ENCODE results near the gene MFAP4.

DNA sequence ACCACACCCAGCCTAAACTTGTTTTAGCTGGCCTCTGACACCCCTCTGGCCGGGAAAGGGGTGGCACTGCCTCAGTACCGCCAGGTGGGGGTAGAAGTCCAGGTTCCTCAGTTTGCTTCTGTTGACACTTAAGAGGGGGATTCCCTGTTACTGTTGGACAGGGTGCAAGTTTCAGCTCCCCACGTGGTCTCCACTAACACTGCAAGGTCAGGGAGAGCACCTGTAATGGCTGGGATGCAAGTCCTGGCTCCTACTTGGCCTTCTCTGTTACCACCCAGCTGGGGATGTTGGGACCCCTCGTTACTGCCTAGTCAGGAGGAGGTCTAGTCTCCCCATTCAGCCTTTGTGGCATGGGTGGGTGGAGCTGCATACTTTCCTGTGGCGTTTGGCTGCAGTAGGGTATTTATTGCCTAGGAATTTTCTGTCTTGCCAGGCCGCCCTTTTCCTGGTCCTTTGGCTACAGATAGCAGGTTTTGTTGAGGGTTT is 10.6 kb upstream of the MFAP4 start:
- no peak for TF ChIP-seq GABPA (IDR thresholded peaks at IDR 0.05 in 1 of 2, conservative IDR thresholded peaks at IDR 0.05 in 1 of 2)
- TF ChIP-seq, protein P1, sequence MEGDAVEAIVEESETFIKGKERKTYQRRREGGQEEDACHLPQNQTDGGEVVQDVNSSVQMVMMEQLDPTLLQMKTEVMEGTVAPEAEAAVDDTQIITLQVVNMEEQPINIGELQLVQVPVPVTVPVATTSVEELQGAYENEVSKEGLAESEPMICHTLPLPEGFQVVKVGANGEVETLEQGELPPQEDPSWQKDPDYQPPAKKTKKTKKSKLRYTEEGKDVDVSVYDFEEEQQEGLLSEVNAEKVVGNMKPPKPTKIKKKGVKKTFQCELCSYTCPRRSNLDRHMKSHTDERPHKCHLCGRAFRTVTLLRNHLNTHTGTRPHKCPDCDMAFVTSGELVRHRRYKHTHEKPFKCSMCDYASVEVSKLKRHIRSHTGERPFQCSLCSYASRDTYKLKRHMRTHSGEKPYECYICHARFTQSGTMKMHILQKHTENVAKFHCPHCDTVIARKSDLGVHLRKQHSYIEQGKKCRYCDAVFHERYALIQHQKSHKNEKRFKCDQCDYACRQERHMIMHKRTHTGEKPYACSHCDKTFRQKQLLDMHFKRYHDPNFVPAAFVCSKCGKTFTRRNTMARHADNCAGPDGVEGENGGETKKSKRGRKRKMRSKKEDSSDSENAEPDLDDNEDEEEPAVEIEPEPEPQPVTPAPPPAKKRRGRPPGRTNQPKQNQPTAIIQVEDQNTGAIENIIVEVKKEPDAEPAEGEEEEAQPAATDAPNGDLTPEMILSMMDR (IDR thresholded peaks at IDR 0.05; ENCODE audit: low read depth, low read length, missing input control): no peak
- TF ChIP-seq FOXA1 (IDR thresholded peaks at IDR 0.05): no peak

Data from liver (tissue), 3 donors.